Brain microvascular endothelial cell (primary cell): Measurements from ENCODE around the gene DLG2.

ENCODE experiments used
- DNase-seq: peaks from one replicate; pipeline ENCODE4 v3.0.0-alpha.2; 2020
- H3K27ac ChIP-seq: fragments of 250-450 bp; sonication (Bioruptor Pico); 2 replicates; pipeline ENCODE4 v1.5.1; 2020; ENCODE audit warnings: mild to moderate bottlenecking, moderate library complexity
- H3K27me3 ChIP-seq: fragments of 250-450 bp; sonication (Bioruptor Pico); replicated peaks from 2 replicates; pipeline ENCODE4 v1.5.1; 2020; ENCODE audit warnings: mild to moderate bottlenecking
- H3K36me3 ChIP-seq: fragments of 250-450 bp; sonication (Bioruptor Pico); replicated peaks from 2 replicates; pipeline ENCODE4 v1.5.1; 2020; ENCODE audit warnings: mild to moderate bottlenecking
- H3K4me3 ChIP-seq: 2 replicates; pipeline ENCODE4 v1.5.1; 2011; ENCODE audit warnings: low read depth, mild to moderate bottlenecking, control low read depth, low read length, moderate library complexity
- in situ Hi-C: cut with HindIII; loops from 2 replicates; pipeline ENCODE4 v1.10.0; 2017; ENCODE audit warnings: low sequenced_read_pairs, low pct_ligation_motif_present
- TF ChIP-seq, protein P1 (sequence below): IDR thresholded peaks from 2 replicates; pipeline ENCODE4 v1.5.1; 2011; ENCODE audit warnings: low read depth, mild to moderate bottlenecking, moderate library complexity, low read length, control low read depth, inconsistent platforms; ENCODE audit errors: missing control alignments

The DLG2 gene

GRCh38 chr11:83467837-83468236 is 2159.3 kb downstream of the DLG2 start:
- H3K4me3 ChIP-seq: no peak overlapping the region
- in situ Hi-C loops: no loop called here
- H3K36me3 ChIP-seq: no peaks in the 10 kb centered on the region
- no peak overlapping the region for H3K27ac ChIP-seq
- TF ChIP-seq, protein P1, sequence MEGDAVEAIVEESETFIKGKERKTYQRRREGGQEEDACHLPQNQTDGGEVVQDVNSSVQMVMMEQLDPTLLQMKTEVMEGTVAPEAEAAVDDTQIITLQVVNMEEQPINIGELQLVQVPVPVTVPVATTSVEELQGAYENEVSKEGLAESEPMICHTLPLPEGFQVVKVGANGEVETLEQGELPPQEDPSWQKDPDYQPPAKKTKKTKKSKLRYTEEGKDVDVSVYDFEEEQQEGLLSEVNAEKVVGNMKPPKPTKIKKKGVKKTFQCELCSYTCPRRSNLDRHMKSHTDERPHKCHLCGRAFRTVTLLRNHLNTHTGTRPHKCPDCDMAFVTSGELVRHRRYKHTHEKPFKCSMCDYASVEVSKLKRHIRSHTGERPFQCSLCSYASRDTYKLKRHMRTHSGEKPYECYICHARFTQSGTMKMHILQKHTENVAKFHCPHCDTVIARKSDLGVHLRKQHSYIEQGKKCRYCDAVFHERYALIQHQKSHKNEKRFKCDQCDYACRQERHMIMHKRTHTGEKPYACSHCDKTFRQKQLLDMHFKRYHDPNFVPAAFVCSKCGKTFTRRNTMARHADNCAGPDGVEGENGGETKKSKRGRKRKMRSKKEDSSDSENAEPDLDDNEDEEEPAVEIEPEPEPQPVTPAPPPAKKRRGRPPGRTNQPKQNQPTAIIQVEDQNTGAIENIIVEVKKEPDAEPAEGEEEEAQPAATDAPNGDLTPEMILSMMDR: no peak
- no peak for DNase-seq
- no peaks in the 10 kb centered on the region for H3K27me3 ChIP-seq

DNA sequence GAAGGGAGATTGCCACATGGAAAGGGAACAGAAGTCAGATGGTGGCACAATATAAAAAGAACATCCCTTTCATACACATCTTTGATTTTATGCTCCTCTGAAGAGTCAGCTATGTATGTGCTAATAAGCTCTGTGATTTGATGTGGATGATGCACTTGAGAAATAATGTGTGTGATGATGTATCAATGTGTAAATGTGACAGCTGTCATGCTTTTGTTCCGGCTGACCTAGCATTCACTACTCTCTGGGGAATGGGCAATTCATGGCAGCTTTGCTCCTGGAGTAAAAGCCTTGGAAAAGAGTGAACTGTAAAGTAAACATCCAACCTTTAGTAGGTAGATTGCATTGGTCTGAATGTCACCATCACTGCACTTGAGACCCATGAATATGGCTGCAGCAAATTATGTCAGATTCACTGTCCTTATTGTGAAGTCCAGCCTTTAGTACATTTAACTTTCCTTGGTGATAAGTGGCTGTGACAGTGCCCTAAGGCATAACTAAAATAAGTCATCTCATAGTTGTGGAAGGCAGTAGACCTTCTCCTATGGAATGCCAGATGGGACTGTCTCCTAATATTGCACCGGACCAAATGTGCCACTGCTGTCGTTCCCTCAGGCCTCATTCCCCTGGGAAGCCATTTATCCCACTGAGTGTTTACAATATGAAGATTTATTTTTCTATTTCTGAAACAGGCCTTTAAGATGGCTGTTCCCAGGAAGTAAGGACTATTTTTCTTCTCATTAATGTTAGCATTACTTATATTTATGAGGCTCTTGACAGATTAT is 2162.8 kb downstream of the DLG2 start:
- Histone ChIP-seq H3K36me3 (no peaks in the 10 kb centered on the region), H3K27me3 (no peaks in the 10 kb centered on the region), H3K4me3 (no peak overlapping the region), H3K27ac (no peak overlapping the region)
- in situ Hi-C loops: no loop called here
- TF ChIP-seq, protein P1: no peak
- DNase-seq: no peak

GRCh38 chr11:83459798-83460197 is 2167.3 kb downstream of the DLG2 start:
- TF ChIP-seq, protein P1: no peak
- no peaks in the 10 kb centered on the region for H3K36me3 ChIP-seq
- no peak for DNase-seq
- no peak overlapping the region for H3K27ac ChIP-seq
- in situ Hi-C loops: no loop called here
- H3K27me3 ChIP-seq: no peaks in the 10 kb centered on the region
- no peak overlapping the region for H3K4me3 ChIP-seq

- H3K27me3 ChIP-seq: no peaks in the 10 kb centered on the region
- in situ Hi-C loops: no loop called here
- H3K36me3 ChIP-seq: no peaks in the 10 kb centered on the region
- no peak for DNase-seq
- H3K27ac ChIP-seq: no peak overlapping the region
- TF ChIP-seq, protein P1: no peak
- no peak overlapping the region for H3K4me3 ChIP-seq
These were observed 2170.6 kb downstream of the DLG2 start for GRCh38 chr11:83456566-83456965.

DNA sequence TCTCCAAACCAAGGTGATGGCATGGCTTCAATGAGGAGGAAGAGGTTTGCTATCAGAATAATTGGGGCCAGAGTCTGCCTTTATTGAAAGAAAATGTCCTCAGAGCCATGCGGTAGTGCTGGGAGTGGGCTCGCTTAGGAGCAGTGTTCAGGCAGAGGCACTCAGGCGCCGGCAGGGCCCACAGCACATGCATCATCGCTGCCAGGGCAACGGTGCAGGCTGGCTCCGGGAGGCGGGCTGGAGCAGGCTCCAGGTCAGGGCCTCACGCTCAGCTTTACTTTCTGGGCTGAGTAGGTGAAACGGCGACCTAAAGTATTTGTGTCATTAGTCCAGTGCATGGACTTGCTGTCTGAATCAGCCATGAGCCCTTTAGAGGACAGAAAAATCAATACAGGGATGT is 2171.1 kb downstream of the DLG2 start:
- no peak overlapping the region for H3K27ac ChIP-seq
- DNase-seq: no peak
- TF ChIP-seq, protein P1: no peak
- H3K36me3 ChIP-seq: no peaks in the 10 kb centered on the region
- in situ Hi-C loops: no loop called here
- no peak overlapping the region for H3K4me3 ChIP-seq
- no peaks in the 10 kb centered on the region for H3K27me3 ChIP-seq

GRCh38 chr11:83455356-83455755 is 2171.8 kb downstream of the DLG2 start:
- TF ChIP-seq, protein P1: no peak

More at GRCh38 chr11:83455356-83455755, 2171.8 kb downstream of the DLG2 start:
- DNase-seq: no peak
- in situ Hi-C loops: no loop called here
- H3K27me3 ChIP-seq: no peaks in the 10 kb centered on the region
- no peak overlapping the region for H3K27ac ChIP-seq
- no peak overlapping the region for H3K4me3 ChIP-seq
- H3K36me3 ChIP-seq: no peaks in the 10 kb centered on the region
